ENCODE results near the gene EXOC6. TPM values are rescaled to one million over a fixed set of nuclear protein-coding genes. Genes with fewer than 3 reads are reported as not detected.
"Not testable (repeated sequence)": the region's sequence is repeated elsewhere in the genome, so short reads cannot be mapped to it uniquely, and the experiment has no call there.

Gene EXOC6
- total RNA-seq, 1 donor from 2014 or later, result 13.9 TPM

GRCh38 chr10:92923416-92923815 lies 75.1 kb downstream of the EXOC6 start:
- intact Hi-C loops (cut with micrococcal nuclease), result no loop called here

- intact Hi-C loops (cut with micrococcal nuclease), result no loop called here
These were observed 81.6 kb downstream of the EXOC6 start for GRCh38 chr10:92929896-92930295.

GRCh38 chr10:92931597-92931996 lies 83.3 kb downstream of the EXOC6 start:
- intact Hi-C loops (cut with micrococcal nuclease), result no loop called here

GRCh38 chr10:92937876-92938275 lies 89.6 kb downstream of the EXOC6 start:
- intact Hi-C loops (cut with micrococcal nuclease), result no loop called here

- intact Hi-C loops (cut with micrococcal nuclease), result no loop called here
These were observed 90.5 kb downstream of the EXOC6 start for GRCh38 chr10:92938841-92939240.

GRCh38 chr10:92942226-92942625 lies 93.9 kb downstream of the EXOC6 start:
- intact Hi-C loops (cut with micrococcal nuclease), result no loop called here

- intact Hi-C loops (cut with micrococcal nuclease), result no loop called here
These were observed 98.2 kb downstream of the EXOC6 start for GRCh38 chr10:92946491-92946890.

GRCh38 chr10:92952573-92952972 lies 104.3 kb downstream of the EXOC6 start:
- intact Hi-C loops (cut with micrococcal nuclease), result not testable (repeated sequence)

GRCh38 chr10:92957223-92958010 lies 109.1 kb downstream of the EXOC6 start:
- intact Hi-C loops (cut with micrococcal nuclease), result no loop called here

- intact Hi-C loops (cut with micrococcal nuclease), result loop anchor here (2.0 kb wide), 1 partner anchor 327 kb away; no protein-coding TSS in a partner anchor
These were observed 113.3 kb downstream of the EXOC6 start for GRCh38 chr10:92961638-92962037.

GRCh38 chr10:92965314-92965713 lies 117.0 kb downstream of the EXOC6 start:
- intact Hi-C loops (cut with micrococcal nuclease), result loop anchor here (2.0 kb wide), 2 partner anchors 81 to 387 kb away; no protein-coding TSS in a partner anchor

- intact Hi-C loops (cut with micrococcal nuclease), result no loop called here
These were observed 119.3 kb downstream of the EXOC6 start for GRCh38 chr10:92967641-92968040.

- intact Hi-C loops (cut with micrococcal nuclease), result no loop called here
These were observed 120.8 kb downstream of the EXOC6 start for GRCh38 chr10:92969151-92969550.

GRCh38 chr10:92970301-92971070 lies 122.2 kb downstream of the EXOC6 start:
- intact Hi-C loops (cut with micrococcal nuclease), result no loop called here

- intact Hi-C loops (cut with micrococcal nuclease), result no loop called here
These were observed 123.9 kb downstream of the EXOC6 start for GRCh38 chr10:92972066-92972870.

GRCh38 chr10:92972886-92973285 lies 124.6 kb downstream of the EXOC6 start:
- intact Hi-C loops (cut with micrococcal nuclease), result no loop called here

- intact Hi-C loops (cut with micrococcal nuclease), result not testable (repeated sequence)
These were observed 128.0 kb downstream of the EXOC6 start for GRCh38 chr10:92976278-92976677.

- intact Hi-C loops (cut with micrococcal nuclease), result no loop called here
These were observed 140.9 kb downstream of the EXOC6 start for GRCh38 chr10:92989250-92989649.

- intact Hi-C loops (cut with micrococcal nuclease), result no loop called here
These were observed 142.3 kb downstream of the EXOC6 start for GRCh38 chr10:92990615-92991014.

- intact Hi-C loops (cut with micrococcal nuclease), result no loop called here
These were observed 143.2 kb downstream of the EXOC6 start for GRCh38 chr10:92991513-92991912.

- intact Hi-C loops (cut with micrococcal nuclease), result no loop called here
These were observed 145.5 kb downstream of the EXOC6 start for GRCh38 chr10:92993699-92994272.

Data from T-helper 1 cell treated with Interleukin-12 subunit alpha and Interleukin-12 subunit beta and Interleukin-4 antibody, amounts not matched to agents 30 ng/mL and 1 ng/mL, for 36 hours (primary cell).